ENCODE measurements around the gene MYH6. TPM values are rescaled to one million over a fixed set of nuclear protein-coding genes. Genes with fewer than 3 reads are reported as not detected.

Gene MYH6
- polyA plus RNA-seq, 3 donors: not detected

- H3K9me3 ChIP-seq (replicated peaks in 1 of 2; ENCODE audit: control insufficient read depth in 1 of 2, insufficient read depth in 1 of 2, low read length in 2 of 2): no peaks in the 10 kb centered on the region
- H3K4me1 ChIP-seq (ENCODE audit: control insufficient read depth in 1 of 2, insufficient read depth in 2 of 2, low read length in 2 of 2): no peaks in the 10 kb centered on the region
- no peak overlapping the region for H3K27ac ChIP-seq (ENCODE audit: low read depth in 1 of 2, low read length in 2 of 2)
- no peak for DNase-seq
- Mint-ChIP-seq H3K27me3 (ENCODE audit: low read depth in 3 of 3) (peaks cover 3 to 12% (median 9%) of the 10 kb centered on the region in 3 donors), H3K27ac (no peak overlapping the region), H3K9me3 (peaks cover 0 to 1% (median 0%) of the 10 kb centered on the region in 7 donors), H3K4me3 (no peak overlapping the region), H3K4me1 (no peaks in the 10 kb centered on the region), H3K36me3 (no peaks in the 10 kb centered on the region)
- H2AFZ ChIP-seq (ENCODE audit: insufficient read depth, low read depth, low read length, poor library complexity, severe bottlenecking): no peak overlapping the region
- no peak overlapping the region for H3K9ac ChIP-seq (ENCODE audit: insufficient read depth, low read length, poor library complexity, severe bottlenecking)
- intact Hi-C loops (cut with micrococcal nuclease): no loop called here
- TF ChIP-seq CTCF (IDR thresholded peaks at IDR 0.05): no peak
- no peaks in the 10 kb centered on the region for H4K20me1 ChIP-seq (ENCODE audit: insufficient read depth, low read length)
- H3K27me3 ChIP-seq (ENCODE audit: control insufficient read depth in 2 of 2, insufficient read depth in 2 of 2, low read length in 2 of 2): no peaks in the 10 kb centered on the region
- H3K4me2 ChIP-seq (replicated peaks; ENCODE audit: extremely low read depth, low read length, poor library complexity, severe bottlenecking): no peak overlapping the region
- H3K36me3 ChIP-seq (replicated peaks in 1 of 2; ENCODE audit: control insufficient read depth in 1 of 2, insufficient read depth in 2 of 2, low read length in 2 of 2): no peaks in the 10 kb centered on the region
- no peak overlapping the region for H3K4me3 ChIP-seq (replicated peaks in 1 of 3; ENCODE audit: low read depth in 2 of 3, low read length in 3 of 3)
- 96% methylated on average over 18 of the region's 29 CpGs for WGBS (ENCODE audit: insufficient coverage)
- no peaks in the 10 kb centered on the region for H3K79me2 ChIP-seq (ENCODE audit: insufficient read depth, low read length)
These were observed 23.6 kb downstream of the MYH6 start for GRCh38 chr14:23384364-23385080.

- Histone ChIP-seq H3K4me3 (replicated peaks in 1 of 3; ENCODE audit: low read depth in 2 of 3, low read length in 3 of 3) (no peak overlapping the region), H4K20me1 (ENCODE audit: insufficient read depth, low read length) (no peaks in the 10 kb centered on the region), H2AFZ (ENCODE audit: insufficient read depth, low read depth, low read length, poor library complexity, severe bottlenecking) (no peak overlapping the region), H3K4me1 (ENCODE audit: control insufficient read depth in 1 of 2, insufficient read depth in 2 of 2, low read length in 2 of 2) (no peaks in the 10 kb centered on the region), H3K9ac (ENCODE audit: insufficient read depth, low read length, poor library complexity, severe bottlenecking) (no peak overlapping the region), H3K36me3 (replicated peaks in 1 of 2; ENCODE audit: control insufficient read depth in 1 of 2, insufficient read depth in 2 of 2, low read length in 2 of 2) (no peaks in the 10 kb centered on the region), H3K9me3 (replicated peaks in 1 of 2; ENCODE audit: control insufficient read depth in 1 of 2, insufficient read depth in 1 of 2, low read length in 2 of 2) (no peaks in the 10 kb centered on the region), H3K27me3 (ENCODE audit: control insufficient read depth in 2 of 2, insufficient read depth in 2 of 2, low read length in 2 of 2) (no peaks in the 10 kb centered on the region), H3K27ac (ENCODE audit: low read depth in 1 of 2, low read length in 2 of 2) (no peak overlapping the region), H3K79me2 (ENCODE audit: insufficient read depth, low read length) (no peaks in the 10 kb centered on the region), H3K4me2 (replicated peaks; ENCODE audit: extremely low read depth, low read length, poor library complexity, severe bottlenecking) (no peak overlapping the region)
- Mint-ChIP-seq H3K27me3 (ENCODE audit: low read depth in 3 of 3) (peaks cover 3 to 12% (median 11%) of the 10 kb centered on the region in 3 donors), H3K4me1 (no peaks in the 10 kb centered on the region), H3K9me3 (peaks cover 0 to 1% (median 0%) of the 10 kb centered on the region in 7 donors), H3K36me3 (no peaks in the 10 kb centered on the region), H3K27ac (peak overlapping the region in 1 of 7 donors; percentile 44), H3K4me3 (peak overlapping the region in 1 of 2 donors; percentile 19)
- WGBS (ENCODE audit: insufficient coverage): 17% methylated on average over 3 of the region's 10 CpGs
- no peak for DNase-seq
- TF ChIP-seq CTCF (IDR thresholded peaks at IDR 0.05): no peak
- intact Hi-C loops (cut with micrococcal nuclease): no loop called here
These were observed 25.2 kb downstream of the MYH6 start for GRCh38 chr14:23382731-23383440.
